Lower leg skin (tissue), 4 donors: ENCODE data around the gene AGPAT1. TPM values are rescaled to one million over a fixed set of nuclear protein-coding genes. Genes with fewer than 3 reads are reported as not detected.
A peak's percentile ranks its signal among the peaks of the same experiment; 100 is the strongest.

ENCODE experiments used
- DNase-seq, 2 donors: peaks; one replicate each; pipeline ENCODE4 v3.0.0-alpha.2; 2019; ENCODE audit warnings: low spot score in 2 of 2
- H3K4me3 ChIP-seq: fragments of 200-600 bp; sonication (generic); 2 replicates; pipeline ENCODE4 v1.5.1; 2017; ENCODE audit warnings: mild to moderate bottlenecking, low read depth; ENCODE audit not compliant: poor library complexity, severe bottlenecking
- POLR2A ChIP-seq, 2 donors: fragments of 450-650 bp; IDR thresholded peaks; one replicate each; pipeline ENCODE4 v1.6.1; 2016 to 2017; ENCODE audit warnings: antibody characterized with exemption in 2 of 2, mild to moderate bottlenecking in 1 of 2, moderate library complexity in 1 of 2
- WGBS, 2 donors: methylation state at CpG; one replicate each; pipeline ENCODE4 v1.1.5; 2018; 5-methylcytosine and 5-hydroxymethylcytosine counted together
- intact Hi-C: fragments of 100-400 bp; cut with DNase I; formaldehyde crosslinking; loops from one replicate; pipeline ENCODE4 v1.15.0; 2023; ENCODE audit warnings: low total_unique reads
- total RNA-seq, 4 donors: library from RNA; depleted of rRNA; stranded (reverse); fragments of >200 nt; gene quantifications; one replicate each; pipeline ENCODE4 v1.1.0, GENCODE V29; 2016
- TF ChIP-seq, protein P1 (sequence below), 3 donors: fragments of 450-650 bp; IDR thresholded peaks; one replicate each; pipeline ENCODE4 v1.5.1; 2016; ENCODE audit warnings: antibody characterized with exemption in 3 of 3, mild to moderate bottlenecking in 3 of 3, moderate library complexity in 2 of 3

AGPAT1 gene
- total RNA-seq, 4 donors from 2014 or later: 18.8 to 53.2 (median 28.0) TPM

DNA sequence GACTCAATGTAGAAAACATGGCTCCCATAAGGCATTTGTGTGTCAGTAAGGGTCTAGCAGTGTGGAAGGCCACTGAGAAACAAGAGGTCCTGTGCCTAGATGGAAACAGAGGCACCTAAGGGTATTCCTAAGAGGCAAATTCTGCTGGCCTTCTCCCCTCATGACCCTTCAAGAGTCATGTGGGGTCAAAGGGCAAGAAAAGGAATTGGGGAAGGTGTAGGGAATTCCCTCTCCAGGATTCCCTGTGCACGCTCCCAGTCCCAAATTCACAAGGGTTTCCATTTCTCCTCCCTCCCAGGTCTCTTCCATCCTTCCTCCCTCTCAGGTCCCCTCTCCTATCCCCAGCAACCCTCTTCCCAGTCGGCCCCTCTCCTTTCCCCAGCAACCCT lies 568 bp downstream of the AGPAT1 start:
- 6 to 16% methylated on average over 2 of the region's 2 CpGs for WGBS, 2 donors
- intact Hi-C loops: no loop called here
- no peak for TF ChIP-seq POLR2A (IDR thresholded peaks at IDR 0.05)
- TF ChIP-seq, protein P1, sequence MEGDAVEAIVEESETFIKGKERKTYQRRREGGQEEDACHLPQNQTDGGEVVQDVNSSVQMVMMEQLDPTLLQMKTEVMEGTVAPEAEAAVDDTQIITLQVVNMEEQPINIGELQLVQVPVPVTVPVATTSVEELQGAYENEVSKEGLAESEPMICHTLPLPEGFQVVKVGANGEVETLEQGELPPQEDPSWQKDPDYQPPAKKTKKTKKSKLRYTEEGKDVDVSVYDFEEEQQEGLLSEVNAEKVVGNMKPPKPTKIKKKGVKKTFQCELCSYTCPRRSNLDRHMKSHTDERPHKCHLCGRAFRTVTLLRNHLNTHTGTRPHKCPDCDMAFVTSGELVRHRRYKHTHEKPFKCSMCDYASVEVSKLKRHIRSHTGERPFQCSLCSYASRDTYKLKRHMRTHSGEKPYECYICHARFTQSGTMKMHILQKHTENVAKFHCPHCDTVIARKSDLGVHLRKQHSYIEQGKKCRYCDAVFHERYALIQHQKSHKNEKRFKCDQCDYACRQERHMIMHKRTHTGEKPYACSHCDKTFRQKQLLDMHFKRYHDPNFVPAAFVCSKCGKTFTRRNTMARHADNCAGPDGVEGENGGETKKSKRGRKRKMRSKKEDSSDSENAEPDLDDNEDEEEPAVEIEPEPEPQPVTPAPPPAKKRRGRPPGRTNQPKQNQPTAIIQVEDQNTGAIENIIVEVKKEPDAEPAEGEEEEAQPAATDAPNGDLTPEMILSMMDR (IDR thresholded peaks at IDR 0.05): no peak
- peak overlapping the region; percentile 77 for H3K4me3 ChIP-seq
- DNase-seq: no peak

DNA sequence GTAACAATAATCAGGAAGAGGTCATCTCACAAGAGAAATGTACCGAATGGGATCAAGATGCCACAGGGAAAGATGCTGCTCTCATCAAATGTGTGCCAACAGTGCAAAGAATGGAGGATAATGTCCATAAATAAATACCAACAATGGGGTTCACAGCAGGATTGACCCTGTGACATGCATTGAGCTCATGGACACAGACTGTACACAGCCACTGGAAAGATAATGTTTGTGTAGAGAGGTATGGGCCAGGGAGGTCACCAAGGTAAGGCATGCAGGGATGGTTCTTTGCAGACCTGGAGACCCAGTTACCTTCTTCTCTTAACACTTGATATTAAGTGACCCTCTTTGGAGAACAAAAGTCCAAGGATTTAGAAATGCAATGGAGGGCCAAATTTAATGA lies 1.5 kb downstream of the AGPAT1 start:
- H3K4me3 ChIP-seq: no peak overlapping the region
- TF ChIP-seq, protein P1 (IDR thresholded peaks at IDR 0.05): no peak
- no peak for TF ChIP-seq POLR2A (IDR thresholded peaks at IDR 0.05)
- 75 to 88% methylated on average over 1 of the region's 1 CpG for WGBS, 2 donors

DNA sequence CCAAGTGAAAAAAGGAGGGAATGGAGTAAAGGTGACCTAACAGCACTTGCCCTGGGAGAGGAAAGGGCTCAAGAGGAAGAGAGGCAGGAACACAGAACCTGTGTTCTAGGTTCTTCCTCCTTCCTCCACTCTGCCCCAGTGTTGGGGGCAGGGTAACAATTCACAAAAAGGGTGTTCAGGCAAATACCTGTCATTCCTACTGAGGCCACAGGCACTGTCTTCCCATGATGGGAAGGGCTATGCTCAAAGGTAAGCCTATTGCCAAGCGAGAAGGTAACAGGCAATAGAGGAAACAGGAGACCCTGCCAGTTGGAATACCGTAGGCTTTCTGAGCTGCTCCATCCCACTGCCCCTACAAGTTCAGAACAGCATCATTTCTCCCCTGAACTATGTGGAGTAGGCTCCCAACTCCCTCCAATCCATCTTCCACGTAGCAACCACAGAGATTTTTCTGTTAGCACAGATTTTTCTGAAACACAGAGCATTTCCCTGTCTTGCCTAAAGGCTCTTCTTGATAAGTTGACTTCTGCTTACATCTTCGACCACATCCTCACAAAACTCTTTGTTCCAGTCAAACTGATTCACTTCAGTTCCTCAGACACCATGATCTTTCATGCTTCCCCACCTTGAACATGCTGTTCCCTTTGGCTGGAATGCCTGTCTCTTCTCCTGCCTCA lies 2.7 kb downstream of the AGPAT1 start:
- TF ChIP-seq, protein P1 (IDR thresholded peaks at IDR 0.05): no peak
- no peak for TF ChIP-seq POLR2A (IDR thresholded peaks at IDR 0.05)
- 50 to 51% methylated on average over 4 of the region's 4 CpGs for WGBS, 2 donors
- intact Hi-C loops: no loop called here
- no peak overlapping the region for H3K4me3 ChIP-seq
- no peak for DNase-seq

More for the DNA sequence above, 1.5 kb downstream of the AGPAT1 start:
- no peak for DNase-seq
- intact Hi-C loops: no loop called here

DNA sequence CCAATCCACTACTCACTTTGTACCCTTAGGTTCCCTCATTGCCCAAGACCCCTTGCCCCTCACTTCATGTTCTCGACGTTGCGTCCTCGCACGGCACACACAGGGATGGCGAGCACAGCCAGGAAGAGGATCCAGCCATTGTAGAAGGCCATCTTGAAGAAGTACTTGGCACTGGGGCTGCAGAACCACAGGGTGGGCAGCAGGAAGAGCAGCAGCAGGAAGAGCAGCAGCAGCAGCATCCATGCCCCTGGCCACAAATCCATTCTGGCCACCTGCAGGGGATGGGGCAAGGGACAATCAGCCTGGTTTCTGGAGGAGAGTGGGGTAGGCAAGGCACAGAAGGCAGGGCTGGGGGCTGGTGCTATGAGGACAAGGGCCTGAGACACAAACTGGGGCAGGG lies 4.7 kb downstream of the AGPAT1 start:
- TF ChIP-seq, protein P1 (IDR thresholded peaks at IDR 0.05): no peak
- no peak for TF ChIP-seq POLR2A (IDR thresholded peaks at IDR 0.05)
- no peak overlapping the region for H3K4me3 ChIP-seq
- WGBS, 2 donors: 95 to 96% methylated on average over 6 of the region's 6 CpGs
- intact Hi-C loops: no loop called here
- no peak for DNase-seq

DNA sequence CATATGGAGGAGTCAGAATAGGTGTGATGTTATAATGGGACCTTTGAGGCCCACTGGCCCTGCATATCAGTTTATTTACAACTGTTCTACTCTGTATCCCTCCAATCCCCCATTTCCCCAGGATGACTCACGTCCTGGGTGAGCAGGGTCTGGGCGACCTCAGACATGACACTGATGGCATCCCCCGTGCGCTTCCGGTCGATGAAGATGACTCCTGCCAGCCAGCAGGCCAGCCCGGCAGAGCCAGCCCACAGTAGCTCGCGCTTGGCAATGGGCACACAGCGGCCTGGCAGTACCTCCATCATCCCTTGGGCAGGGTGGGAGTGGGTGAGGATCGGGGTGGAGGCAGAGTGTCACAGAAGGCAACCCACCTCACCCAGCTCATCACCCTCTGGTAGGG lies 5.6 kb downstream of the AGPAT1 start:
- no peak overlapping the region for H3K4me3 ChIP-seq
- 94 to 95% methylated on average over 11 of the region's 11 CpGs for WGBS, 2 donors
- TF ChIP-seq, protein P1 (IDR thresholded peaks at IDR 0.05): no peak
- TF ChIP-seq POLR2A (IDR thresholded peaks at IDR 0.05): no peak
- intact Hi-C loops: no loop called here
- no peak for DNase-seq
